RPMI8226 (cell line): ENCODE measurements around the gene ASPSCR1.

Experiments used
- DNase-seq: peaks from one replicate; pipeline ENCODE4 v3.0.0-alpha.2; 2015

ASPSCR1 gene

GRCh38 chr17:82047379-82047778 lies 70.0 kb downstream of the ASPSCR1 start:
- DNase-seq: no peak

- DNase-seq: no peak
These were observed 70.6 kb downstream of the ASPSCR1 start for GRCh38 chr17:82047914-82048570.

GRCh38 chr17:82048571-82048971 lies 71.1 kb downstream of the ASPSCR1 start:
- DNase-seq: no peak

GRCh38 chr17:82049106-82049505 lies 71.7 kb downstream of the ASPSCR1 start:
- DNase-seq: no peak

- DNase-seq: no peak
These were observed 72.1 kb downstream of the ASPSCR1 start for GRCh38 chr17:82049521-82049971.

GRCh38 chr17:82050152-82050760 lies 72.8 kb downstream of the ASPSCR1 start:
- no peak for DNase-seq

GRCh38 chr17:82050761-82051641 lies 73.6 kb downstream of the ASPSCR1 start:
- no peak for DNase-seq

- DNase-seq: peak; percentile 84
These were observed 74.6 kb downstream of the ASPSCR1 start, which contains the start of the genes GPS1 and RFNG for GRCh38 chr17:82051776-82052637. GPS1 (plus strand) TSS chr17:82051898; CDS start chr17:82051932, 34 bp downstream. RFNG (minus strand) TSS chr17:82051811; CDS start chr17:82051766, 45 bp downstream.

GRCh38 chr17:82052638-82053059 lies 75.2 kb downstream of the ASPSCR1 start:
- no peak for DNase-seq

- DNase-seq: no peak
These were observed 75.7 kb downstream of the ASPSCR1 start for GRCh38 chr17:82053130-82053529.

- DNase-seq: no peak
These were observed 76.3 kb downstream of the ASPSCR1 start for GRCh38 chr17:82053556-82054263.

- no peak for DNase-seq
These were observed 77.1 kb downstream of the ASPSCR1 start for GRCh38 chr17:82054351-82055022.

- no peak for DNase-seq
These were observed 77.9 kb downstream of the ASPSCR1 start for GRCh38 chr17:82055023-82055964.

GRCh38 chr17:82055965-82056728 lies 78.7 kb downstream of the ASPSCR1 start:
- no peak for DNase-seq

GRCh38 chr17:82056729-82057621 lies 79.5 kb downstream of the ASPSCR1 start:
- no peak for DNase-seq

- no peak for DNase-seq
These were observed 80.9 kb downstream of the ASPSCR1 start for GRCh38 chr17:82058230-82058854.

- DNase-seq: no peak
These were observed 81.4 kb downstream of the ASPSCR1 start for GRCh38 chr17:82058855-82059249.
